GM21390 (cell line): ENCODE measurements around the gene DVL3.

Experiments used
- ATAC-seq: cut with Tn5 transposase; IDR thresholded peaks from one replicate; pipeline ENCODE4 v1.9.1; 2021; ENCODE audit not compliant: unreplicated experiment

The DVL3 gene

DNA sequence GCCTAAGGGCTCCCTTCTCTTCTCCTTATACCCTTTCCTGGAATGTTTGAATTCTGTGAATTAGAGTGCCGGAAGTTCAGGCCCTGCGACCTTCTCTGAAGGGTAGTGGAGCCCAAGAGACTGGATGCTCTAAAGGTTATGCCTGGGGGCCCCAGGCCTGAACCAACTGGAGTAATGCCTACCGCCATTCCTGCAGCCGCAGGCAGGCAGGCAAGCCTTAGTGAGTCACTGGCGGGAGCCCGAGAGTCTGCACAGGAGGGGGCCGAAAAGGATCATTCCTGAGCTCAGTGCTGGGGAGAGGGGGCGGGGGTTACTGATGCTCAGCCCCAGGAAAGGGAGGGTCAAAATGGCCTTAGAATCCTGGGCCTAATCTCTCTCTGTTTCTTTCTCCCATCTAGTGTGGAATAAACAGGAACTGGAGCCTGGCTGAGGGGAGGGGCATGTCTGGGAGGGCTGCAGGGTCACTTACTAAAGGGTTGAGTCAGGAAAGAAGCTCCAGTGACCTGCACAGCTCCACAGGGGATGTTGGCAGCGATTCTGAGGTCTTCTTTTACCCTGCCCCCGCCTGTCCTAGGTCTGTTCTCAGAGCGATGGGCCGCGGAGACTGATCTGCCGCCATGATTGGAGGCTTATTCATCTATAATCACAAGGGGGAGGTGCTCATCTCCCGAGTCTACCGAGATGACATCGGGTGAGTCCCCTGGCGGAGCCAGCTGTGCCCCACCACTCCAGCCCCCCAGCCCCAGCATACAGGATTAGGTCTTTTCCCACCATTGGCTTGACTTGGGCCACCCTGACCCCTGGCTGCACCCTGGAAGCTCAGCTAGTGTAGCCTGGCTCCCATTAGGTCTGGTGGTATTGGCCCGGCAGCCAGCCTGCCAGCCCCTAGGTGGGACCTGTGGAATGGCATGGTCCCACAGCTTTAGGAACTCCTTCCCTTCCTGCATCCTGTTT, 21.5 kb downstream of the DVL3 start:
- no peak for ATAC-seq

DNA sequence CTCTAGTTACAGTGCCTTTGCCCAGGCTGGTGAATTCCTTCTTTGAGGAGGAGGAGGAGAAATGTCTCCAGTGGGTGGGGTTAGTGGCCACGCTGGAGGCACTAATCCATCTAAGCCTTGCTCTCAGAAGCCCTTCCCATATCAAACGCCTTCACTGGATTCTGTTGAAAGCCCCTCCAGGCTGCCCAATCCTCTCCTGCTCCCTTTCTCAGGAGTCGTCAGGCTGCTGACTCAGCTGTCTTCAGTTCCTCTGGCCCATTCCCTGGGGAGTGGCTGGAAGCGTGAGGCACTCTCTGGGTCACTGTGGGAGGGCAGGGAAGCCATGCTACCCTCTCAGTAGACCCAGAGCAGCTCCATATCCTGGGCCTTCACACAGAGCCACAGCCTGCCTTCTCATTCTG, 22.2 kb downstream of the DVL3 start:
- no peak for ATAC-seq

DNA sequence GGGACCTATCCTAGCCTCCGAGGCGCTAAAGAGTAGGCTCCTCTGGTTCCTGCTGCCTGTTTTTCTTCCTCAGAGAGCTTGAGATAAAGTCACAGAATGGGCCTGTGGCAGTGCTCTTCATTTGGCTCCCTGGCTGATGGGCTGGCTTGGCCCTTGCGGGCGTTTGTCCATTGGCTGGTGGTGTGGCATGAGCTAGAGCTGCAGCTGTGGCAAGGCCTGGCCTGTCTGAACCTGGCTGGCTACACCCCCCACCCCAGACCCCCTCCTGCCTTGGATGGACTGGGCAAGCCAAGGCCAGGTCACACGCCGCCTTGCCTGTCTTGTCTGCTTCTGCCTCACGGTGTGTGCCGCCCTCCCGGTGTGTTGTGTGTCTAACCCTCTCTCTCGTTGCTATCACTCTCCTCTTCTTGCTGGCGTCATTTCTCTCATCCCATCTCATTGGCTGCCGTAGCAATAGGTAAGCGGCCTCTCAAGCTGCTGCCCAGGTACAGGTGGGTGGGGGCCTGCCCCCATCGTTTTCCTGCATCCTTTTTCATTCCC, 22.7 kb downstream of the DVL3 start:
- ATAC-seq, result no peak

DNA sequence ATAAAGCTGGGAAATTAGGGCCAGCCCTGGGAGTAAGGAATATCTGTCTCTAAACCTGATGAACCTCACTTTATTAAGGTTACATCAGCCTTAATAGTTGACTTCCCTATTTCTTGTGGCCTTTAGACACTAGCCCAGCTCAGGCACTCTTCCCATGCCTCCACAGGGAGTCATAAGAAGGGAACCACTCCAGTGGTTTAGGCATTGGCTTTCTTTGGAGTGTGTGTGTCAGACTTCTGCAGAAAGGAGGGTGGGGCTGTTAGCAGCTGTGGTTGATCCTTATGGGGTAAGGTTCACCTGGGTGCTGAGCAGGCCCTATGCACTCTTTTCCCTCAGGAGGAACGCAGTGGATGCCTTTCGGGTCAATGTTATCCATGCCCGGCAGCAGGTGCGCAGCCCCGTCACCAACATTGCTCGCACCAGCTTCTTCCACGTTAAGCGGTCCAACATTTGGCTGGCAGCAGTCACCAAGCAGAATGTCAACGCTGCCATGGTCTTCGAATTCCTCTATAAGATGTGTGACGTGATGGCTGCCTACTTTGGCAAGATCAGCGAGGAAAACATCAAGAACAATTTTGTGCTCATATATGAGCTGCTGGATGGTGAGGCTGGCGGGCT, 23.5 kb downstream of the DVL3 start:
- no peak for ATAC-seq

DNA sequence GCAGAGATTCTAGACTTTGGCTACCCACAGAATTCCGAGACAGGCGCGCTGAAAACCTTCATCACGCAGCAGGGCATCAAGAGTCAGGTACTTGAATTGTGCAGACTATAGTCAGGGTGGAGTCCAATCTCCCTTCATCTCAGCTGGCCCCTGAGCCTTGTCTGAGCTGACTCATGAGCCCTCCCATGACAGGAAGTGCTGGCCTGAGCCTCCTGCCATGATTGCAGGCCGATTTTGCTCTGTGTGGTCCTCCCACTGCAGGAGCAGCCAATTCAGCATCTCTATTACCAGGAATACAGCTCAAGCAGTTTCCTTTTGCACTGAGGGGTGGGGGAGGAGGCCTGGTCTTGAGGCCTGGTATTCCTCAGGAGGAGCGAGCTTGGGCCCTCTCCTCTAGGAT, 25.0 kb downstream of the DVL3 start:
- ATAC-seq, result no peak

DNA sequence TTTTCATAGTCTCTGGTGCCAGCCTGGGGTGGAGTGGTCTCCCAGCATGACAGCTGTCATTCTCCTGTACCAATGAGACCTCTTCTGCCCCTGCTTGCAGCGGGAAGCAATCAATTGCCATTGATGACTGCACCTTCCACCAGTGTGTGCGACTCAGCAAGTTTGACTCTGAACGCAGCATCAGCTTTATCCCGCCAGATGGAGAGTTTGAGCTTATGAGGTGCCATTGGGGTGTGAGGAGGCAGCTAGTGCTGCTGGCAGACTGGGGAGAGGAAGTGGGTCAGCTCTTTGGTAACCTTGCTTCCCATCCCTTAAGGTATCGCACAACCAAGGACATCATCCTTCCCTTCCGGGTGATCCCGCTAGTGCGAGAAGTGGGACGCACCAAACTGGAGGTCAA, 26.4 kb downstream of the DVL3 start:
- ATAC-seq, result no peak

DNA sequence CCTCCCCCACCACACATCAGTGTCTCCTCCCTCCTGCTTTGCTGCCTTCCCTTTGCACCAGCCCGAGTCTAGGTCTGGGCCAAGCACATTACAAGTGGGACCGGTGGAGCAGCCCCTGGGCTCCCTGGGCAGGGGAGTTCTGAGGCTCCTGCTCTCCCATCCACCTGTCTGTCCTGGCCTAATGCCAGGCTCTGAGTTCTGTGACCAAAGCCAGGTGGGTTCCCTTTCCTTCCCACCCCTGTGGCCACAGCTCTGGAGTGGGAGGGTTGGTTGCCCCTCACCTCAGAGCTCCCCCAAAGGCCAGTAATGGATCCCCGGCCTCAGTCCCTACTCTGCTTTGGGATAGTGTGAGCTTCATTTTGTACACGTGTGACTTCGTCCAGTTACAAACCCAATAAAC, 28.5 kb downstream of the DVL3 start:
- ATAC-seq, result no peak

DNA sequence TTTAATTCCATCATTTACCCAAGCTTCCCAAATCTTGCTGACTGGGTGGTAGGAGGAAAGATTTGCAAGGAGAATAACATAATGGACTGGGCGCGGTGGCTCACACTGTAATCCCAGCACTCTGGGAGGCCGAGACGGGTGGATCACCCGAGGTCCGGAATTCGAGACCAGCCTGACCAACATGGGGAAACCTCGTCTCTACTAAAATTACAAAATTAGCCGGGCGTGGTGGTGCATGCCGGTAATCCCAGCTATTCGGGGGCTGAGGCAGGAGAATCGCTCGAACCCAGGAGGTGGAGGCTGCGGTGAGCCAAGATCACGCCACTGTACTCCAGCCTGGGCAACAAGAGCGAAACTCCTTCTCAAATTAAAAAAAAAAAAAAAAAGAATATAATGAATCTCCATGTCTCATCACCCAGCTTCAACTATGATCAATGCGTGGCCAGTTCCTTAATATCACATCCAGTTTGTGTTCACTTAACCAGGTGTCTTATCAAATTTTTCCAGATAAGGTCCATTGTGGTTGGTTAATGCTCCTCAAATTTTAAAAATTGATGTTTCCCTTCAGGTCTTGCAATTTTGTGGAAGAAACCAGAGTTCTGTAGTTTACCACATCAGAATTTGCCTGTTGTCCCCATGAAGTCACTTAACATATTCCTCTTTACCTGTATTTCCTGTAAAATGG, 29.5 kb downstream of the DVL3 start:
- ATAC-seq, result no peak

DNA sequence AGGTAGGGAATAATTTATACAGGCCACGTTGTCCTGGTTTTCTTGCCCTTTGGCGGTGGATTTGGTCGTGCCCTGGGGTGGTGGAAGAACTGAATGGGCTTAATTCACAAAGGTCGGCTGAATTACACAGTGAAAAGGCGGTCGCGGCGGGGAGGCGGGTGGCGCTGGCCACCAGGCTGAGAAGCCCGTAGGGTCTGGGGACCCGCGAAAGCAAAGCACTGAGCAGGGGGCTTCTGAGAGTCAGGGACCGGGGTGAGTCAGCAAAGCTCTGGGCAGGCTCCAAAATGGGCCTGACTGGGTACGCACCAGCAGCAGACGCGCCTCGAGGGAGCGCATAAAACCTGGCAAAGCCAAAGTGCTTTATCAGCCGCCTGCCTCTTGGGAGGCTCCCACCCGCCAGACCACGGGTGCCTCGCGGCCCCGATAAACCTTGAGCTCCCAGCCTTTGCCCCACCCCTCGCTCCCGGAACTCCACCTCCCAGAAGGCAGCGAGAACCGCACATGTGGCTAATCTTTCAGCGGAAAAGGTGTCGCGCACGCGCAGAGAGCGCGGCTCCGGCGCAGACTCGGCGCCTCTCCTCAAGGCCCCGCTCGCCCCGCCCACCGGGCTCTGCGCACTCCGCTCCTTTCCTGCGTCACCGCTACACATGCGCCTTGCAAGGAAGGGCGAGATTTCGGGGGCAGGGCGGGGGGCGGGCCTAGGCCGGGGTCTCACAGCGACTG, 30.4 kb downstream of the DVL3 start:
- ATAC-seq, result peak; percentile 90

DNA sequence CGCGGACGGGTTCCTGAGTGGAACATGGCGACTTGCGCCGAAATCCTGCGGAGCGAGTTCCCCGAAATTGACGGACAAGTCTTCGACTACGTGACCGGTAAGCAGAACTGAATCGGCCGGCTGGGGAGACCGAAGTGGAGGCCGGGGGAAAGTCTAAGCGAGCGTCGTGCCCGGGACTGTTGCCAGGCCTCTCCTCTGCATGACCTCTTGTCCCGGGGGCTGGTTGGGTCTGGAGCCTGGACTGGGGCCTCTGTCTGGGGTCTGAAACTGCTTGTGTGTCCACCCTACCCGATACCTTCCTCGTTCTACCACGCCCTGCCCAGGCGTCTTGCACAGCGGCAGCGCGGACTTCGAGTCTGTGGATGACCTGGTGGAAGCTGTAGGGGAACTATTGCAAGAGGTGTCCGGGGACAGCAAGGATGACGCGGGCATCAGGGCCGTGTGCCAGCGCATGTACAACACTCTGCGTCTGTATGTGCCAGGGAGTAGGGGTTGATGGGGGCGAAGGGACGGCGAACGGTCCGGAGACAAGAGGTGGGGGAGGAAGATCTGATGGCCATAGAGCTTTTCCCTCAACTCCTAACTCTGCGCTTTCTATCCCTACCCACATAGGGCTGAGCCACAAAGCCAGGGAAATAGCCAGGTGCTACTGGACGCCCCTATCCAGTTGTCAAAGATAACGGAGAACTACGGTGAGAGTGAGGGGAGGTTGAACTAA, 31.2 kb downstream of the DVL3 start, which contains the start of gene ABCF3:
TSS of gene ABCF3 (plus strand) at position 16 of the 718 bp plus-strand sequence. CDS start at position 25, 9 bp downstream.
- ATAC-seq, result peak; percentile 25

DNA sequence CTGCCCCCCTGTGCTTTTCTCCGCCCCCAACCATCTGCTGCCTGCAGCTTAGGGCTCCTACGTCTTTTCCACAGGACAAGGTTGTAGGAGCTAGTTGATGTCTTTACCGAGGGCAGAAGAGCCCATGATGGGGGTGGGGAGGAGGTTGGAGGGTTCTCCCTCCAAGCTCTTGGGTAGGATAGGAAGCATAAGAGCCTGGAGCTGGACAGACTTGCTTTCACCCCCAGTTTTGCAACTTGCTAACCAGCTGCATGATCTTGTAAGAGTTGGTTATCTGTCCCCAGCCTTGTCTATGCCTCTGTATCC, 31.7 kb downstream of the DVL3 start:
- no peak for ATAC-seq

DNA sequence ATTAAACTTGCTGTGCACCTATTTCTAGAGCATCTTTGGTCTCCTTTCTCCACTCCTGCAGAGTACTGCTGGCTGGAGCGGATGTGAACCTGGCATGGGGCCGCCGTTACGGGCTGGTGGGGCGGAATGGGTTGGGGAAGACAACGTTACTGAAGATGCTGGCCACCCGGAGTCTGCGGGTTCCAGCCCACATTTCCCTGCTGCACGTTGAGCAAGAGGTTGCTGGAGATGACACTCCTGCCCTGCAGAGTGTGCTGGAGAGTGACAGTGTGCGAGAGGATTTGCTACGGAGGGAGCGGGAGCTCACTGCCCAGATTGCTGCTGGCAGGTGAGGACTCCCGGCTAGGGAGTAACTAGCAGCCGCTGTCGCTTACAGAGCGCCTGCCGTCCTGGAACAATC, 32.9 kb downstream of the DVL3 start:
- no peak for ATAC-seq

DNA sequence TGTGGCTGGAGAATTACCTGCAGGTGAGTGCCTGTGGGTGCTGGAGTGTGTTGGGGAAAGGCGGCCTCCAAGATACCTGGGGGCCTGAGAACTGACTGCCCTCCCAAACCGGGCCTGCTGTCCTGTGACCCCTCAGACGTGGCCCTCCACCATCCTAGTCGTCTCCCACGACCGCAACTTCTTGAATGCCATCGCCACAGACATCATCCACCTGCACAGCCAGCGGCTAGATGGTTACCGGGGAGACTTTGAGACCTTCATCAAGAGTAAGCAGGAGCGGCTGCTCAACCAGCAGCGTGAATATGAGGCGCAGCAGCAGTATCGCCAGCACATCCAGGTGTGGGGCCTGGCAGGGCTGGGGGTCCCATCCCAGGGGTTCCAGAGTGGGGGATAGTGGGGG, 34.2 kb downstream of the DVL3 start:
- no peak for ATAC-seq

DNA sequence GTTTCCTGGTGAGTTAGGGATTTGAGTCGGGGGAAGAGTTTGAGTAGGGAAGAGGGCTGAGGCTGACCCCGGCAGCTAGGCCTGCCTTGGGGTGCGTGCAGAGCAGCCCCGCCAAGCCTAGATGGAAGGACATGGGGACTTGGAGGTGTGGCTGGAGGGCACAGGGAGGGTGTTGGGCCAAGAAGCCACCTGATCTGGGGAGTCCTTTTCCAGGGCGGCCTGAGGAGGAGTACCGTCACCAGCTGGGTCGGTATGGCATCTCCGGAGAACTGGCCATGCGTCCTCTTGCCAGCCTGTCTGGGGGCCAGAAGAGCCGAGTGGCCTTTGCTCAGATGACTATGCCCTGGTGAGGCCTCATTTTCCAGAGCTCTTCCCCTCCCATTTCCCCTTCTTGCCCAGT, 37.7 kb downstream of the DVL3 start:
- no peak for ATAC-seq

DNA sequence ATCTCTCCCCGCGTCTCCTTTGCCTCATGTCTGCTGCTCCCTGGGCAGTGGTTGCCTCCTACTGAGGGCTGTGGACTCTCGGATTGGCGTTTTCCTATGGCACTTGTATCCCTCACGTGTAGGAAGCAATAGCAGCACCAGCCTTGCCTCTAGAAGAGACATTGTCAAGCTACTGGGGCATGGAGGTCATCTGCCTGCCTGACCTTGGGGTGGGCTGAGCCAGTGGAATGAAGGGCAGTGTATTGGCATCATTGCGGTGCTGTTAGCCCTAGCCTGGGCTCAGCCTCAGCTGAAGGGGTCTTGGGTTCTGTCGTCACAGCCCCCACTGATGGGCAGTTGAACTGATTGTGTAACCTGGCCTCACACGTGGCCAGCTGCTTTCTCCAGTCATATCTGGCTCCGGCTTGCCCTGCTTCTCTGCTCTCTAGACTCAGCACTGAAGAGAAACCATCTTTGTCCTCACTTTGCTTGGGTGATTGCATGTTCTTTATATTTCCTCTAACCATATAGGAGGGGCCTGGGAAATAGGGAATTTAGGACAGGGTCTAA, 38.9 kb downstream of the DVL3 start:
- ATAC-seq, result no peak

DNA sequence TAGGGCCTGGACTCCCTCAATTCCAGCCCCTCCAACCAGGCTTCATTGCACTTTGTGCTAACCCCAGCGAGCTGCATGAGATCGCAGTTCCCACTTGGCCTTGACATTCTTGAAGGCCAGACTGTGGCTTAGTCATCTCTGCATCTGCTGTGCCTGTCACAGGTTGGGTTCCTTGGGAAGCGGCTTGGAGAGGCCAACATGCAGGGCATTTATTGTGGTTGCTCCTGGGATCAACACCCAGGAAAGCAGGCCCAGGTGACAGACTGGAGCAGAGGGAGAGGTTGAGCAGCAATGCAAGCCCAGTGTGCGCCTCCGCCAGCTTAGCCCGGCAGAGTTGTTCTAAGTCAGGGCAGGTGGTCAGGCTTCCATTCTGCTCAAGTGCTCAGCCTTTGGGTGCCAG, 41.4 kb downstream of the DVL3 start:
- no peak for ATAC-seq

DNA sequence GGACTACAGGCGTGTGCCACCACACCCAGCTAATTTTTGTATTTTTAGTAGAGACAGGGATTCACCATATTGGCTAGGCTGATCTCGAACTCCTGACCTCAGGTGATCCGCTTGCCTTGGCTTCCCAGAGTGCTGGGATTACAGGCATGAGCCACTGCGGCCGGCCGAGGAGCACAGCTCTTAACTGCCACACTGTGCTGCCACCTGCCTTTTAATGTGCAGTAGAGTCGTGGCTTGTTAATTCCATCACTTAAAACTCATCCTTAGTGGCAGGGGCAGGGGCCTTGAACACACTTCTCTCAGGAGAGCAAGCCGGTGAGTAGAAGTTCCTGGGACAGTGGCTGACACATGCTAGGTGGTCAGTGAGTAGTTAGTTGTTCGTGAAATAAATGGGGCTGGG, 43.3 kb downstream of the DVL3 start:
- no peak for ATAC-seq

DNA sequence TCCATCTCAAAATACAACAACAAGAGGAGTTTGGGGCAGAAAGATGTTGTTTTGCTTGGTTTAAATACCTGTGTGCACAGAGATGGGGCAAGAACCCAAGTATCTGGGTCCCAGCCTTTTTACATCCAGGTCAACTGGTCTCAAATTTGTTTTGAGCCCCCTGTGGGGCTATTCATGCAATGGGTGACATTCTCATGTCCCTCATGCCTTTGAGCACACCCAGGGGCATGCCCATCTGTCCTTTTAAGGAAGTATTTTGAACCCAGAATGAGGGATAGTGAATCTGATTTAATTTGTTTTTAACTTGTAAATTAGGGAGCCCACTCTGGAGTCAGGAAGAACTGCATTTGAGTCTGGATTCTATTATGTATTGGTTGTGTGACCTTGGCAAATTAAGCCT, 45.6 kb downstream of the DVL3 start:
- ATAC-seq, result no peak

DNA sequence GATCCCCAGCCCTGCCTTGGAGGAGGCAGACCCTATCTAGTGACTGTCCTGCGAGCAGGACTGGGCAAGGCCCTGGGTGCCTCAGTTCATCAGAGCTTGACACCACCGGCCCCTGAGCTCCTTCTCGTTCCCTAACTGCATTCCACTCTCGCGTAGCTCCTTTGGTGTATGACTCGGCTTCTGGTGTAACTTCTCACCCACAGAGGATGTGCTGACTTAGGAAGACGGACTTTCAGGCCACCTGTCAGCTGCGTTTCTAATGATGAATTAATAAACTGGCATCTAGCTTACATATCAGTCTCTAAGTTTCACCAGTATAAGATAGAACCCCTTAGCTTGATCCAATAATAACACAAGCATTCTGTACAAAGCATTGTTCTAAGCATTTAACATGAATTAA, 48.3 kb downstream of the DVL3 start:
- ATAC-seq, result no peak
